ENCODE data around the gene SLC6A8.

The SLC6A8 gene

GRCh38 chrX:153667956-153668396 is 19.8 kb upstream of the SLC6A8 start:
- peak; percentile 62 for TF ChIP-seq CTCF (conservative IDR thresholded peaks at IDR 0.05; ENCODE audit: low read depth)
- peak; percentile 62 for DNase-seq (ENCODE audit: low spot score)
- ChIA-PET POLR2A (ENCODE audit: low non-redundant PET) (no interaction called here), CTCF (interaction anchor here (0.5 to 2.8 kb wide), 13 partner anchors 15 to 129 kb away, joined by 3 to 15 read pairs (median 3); partner anchors contain the start of gene CCNQ)
- H3K27ac ChIP-seq, result no peak overlapping the region

- no peak overlapping the region for H3K27ac ChIP-seq
- no peak for DNase-seq (ENCODE audit: low spot score)
- CTCF ChIA-PET, result interaction anchor here (0.5 to 2.8 kb wide), 13 partner anchors 16 to 129 kb away, joined by 3 to 15 read pairs (median 4); partner anchors contain the start of gene CCNQ
- POLR2A ChIA-PET (ENCODE audit: low non-redundant PET), result no interaction called here
- no peak for TF ChIP-seq CTCF (conservative IDR thresholded peaks at IDR 0.05; ENCODE audit: low read depth)
These were observed 19.1 kb upstream of the SLC6A8 start for GRCh38 chrX:153668423-153669173.

- H3K27ac ChIP-seq, result no peak overlapping the region
- peak; percentile 59 for TF ChIP-seq CTCF (conservative IDR thresholded peaks at IDR 0.05; ENCODE audit: low read depth)
- POLR2A ChIA-PET (ENCODE audit: low non-redundant PET), result no interaction called here
- DNase-seq (ENCODE audit: low spot score), result no peak
- CTCF ChIA-PET, result interaction anchor here (0.6 to 2.8 kb wide), 6 partner anchors 17 to 130 kb away, joined by 3 to 15 read pairs (median 6); no protein-coding TSS in a partner anchor
These were observed 18.4 kb upstream of the SLC6A8 start for GRCh38 chrX:153669174-153669890.

GRCh38 chrX:153669901-153670731 is 17.6 kb upstream of the SLC6A8 start:
- no peak overlapping the region for H3K27ac ChIP-seq
- ChIA-PET CTCF (interaction anchor here (0.6 to 2.0 kb wide), 4 partner anchors 16 to 277 kb away, joined by 3 to 7 read pairs (median 4); no protein-coding TSS in a partner anchor), POLR2A (ENCODE audit: low non-redundant PET) (no interaction called here)
- no peak for DNase-seq (ENCODE audit: low spot score)
- TF ChIP-seq CTCF (conservative IDR thresholded peaks at IDR 0.05; ENCODE audit: low read depth), result no peak

- DNase-seq (ENCODE audit: low spot score), result no peak
- H3K27ac ChIP-seq, result no peak overlapping the region
- CTCF ChIA-PET, result interaction anchor here (0.6 kb wide), 1 partner anchor 52 kb away, joined by 3 read pairs; no protein-coding TSS in a partner anchor
- POLR2A ChIA-PET (ENCODE audit: low non-redundant PET), result no interaction called here
- no peak for TF ChIP-seq CTCF (conservative IDR thresholded peaks at IDR 0.05; ENCODE audit: low read depth)
These were observed 16.8 kb upstream of the SLC6A8 start for GRCh38 chrX:153670748-153671588.
